Femur (tissue), 1 donor: ENCODE data around the gene ANKRD10.
"Not testable (repeated sequence)": the region's sequence is repeated elsewhere in the genome, so short reads cannot be mapped to it uniquely, and the experiment has no call there.

Experiments used
- DNase-seq: peaks from one replicate; pipeline ENCODE4 v3.0.0-alpha.2; 2017

ANKRD10 gene

GRCh38 chr13:110915057-110915873 is at the start of gene ANKRD10:
ANKRD10 (minus strand) TSS chr13:110915069; CDS start chr13:110914934, 135 bp downstream.
- DNase-seq, result peak; percentile 100

GRCh38 chr13:110964229-110965037 is 49.6 kb upstream of the ANKRD10 start:
- no peak for DNase-seq

DNA sequence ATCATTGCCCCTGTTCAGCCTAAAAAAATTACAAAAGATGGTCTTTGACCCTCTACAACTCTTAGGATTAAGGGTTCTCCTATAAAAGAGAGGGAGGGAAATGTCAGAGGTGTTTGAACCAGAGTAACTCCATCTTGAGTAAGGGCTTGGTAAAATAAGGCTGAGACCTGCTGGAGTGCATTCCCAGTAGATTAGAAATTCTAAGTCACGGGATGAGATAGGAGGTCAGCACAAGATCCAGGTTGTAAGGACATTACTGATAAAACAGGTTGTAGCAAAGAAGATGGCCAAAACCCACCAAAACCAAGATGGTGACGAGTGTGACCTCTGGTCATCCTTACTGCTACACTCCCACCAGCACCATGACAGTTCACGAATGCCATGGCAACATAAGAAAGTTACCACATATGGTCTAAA is 48.7 kb upstream of the ANKRD10 start:
- DNase-seq, result no peak

DNA sequence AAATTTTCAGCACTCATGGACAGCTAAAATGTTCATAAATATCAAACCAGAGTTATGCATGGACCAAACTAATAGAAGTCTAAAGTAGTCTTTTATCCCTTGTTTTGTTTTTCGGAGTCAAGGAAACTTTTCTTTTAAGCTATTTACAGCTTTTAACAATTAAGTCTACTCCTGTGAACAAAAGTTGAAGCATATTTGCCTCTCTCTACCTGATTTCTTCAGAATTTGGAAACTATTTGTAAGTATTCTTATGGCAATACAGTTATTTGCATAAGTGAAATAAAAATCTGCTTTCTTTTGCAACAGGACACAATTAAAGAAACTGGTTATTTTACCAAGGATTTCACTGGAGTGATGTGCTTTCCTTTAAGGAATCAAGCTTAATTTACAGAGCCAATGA is 47.1 kb upstream of the ANKRD10 start:
- DNase-seq, result no peak

- DNase-seq, result no peak
Measured at GRCh38 chr13:110960204-110960603, 45.3 kb upstream of the ANKRD10 start.

- no peak for DNase-seq
Measured at GRCh38 chr13:110957931-110958330, 43.1 kb upstream of the ANKRD10 start.

GRCh38 chr13:110957181-110957884 is 42.5 kb upstream of the ANKRD10 start:
- DNase-seq, result no peak

GRCh38 chr13:110956216-110956615 is 41.3 kb upstream of the ANKRD10 start:
- DNase-seq, result not testable (repeated sequence)

GRCh38 chr13:110955608-110956007 is 40.7 kb upstream of the ANKRD10 start:
- DNase-seq, result not testable (repeated sequence)

- DNase-seq, result peak; percentile 63
Measured at GRCh38 chr13:110955072-110955503, 40.2 kb upstream of the ANKRD10 start.

DNA sequence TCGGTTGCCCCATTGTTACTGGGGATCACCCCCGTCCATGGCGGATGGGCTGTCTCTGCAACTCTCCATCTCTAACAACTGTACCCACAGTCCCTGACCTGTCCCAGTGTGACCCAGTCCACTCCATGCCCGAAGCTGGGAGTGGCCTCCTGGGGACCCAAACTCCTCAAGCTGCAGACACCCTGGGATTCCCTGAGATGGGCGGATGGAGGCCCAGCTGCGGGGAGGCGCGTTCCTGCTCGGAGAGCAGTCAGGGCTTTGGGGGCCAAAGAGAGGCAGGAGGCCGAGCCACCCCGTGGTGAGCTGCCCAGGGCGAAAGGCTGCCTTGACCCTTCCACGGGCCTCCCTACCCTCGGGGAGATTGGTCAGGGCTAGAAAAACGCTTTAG is 39.7 kb upstream of the ANKRD10 start:
- DNase-seq, result not testable (repeated sequence)

DNA sequence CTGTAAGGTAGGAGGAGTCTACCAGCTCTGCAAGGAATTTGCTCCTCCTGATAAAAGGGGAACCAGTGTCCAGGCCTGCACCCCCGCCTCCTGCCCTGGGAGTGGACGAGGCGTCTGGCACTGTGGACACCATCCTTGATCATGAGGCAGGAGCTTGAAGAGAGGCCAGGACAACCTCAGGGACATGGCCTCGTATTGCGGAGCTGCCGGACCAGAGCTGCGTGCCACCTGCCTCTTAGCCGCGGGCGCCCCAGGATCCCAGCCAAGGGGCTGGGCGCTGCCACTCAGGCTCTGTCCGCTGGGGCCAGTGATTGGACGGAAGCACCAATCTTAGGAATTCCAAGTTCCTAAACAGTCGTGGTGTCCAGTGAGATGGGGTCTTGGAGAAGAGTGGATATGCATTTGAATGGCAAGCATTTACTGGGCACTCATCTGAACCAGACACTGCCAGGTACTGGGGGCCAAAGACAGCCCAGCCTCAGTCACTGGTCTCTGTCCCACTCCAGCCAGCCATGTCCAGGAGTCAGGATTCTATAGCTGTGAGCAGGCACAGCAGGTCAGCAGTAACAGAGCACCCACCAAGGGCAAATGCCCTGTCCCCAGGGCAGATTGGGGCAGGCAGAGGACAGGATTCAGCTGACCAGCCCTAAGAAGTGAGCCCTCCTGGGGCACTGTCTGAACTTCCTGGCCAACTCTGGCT is 39.1 kb upstream of the ANKRD10 start:
- no peak for DNase-seq

DNA sequence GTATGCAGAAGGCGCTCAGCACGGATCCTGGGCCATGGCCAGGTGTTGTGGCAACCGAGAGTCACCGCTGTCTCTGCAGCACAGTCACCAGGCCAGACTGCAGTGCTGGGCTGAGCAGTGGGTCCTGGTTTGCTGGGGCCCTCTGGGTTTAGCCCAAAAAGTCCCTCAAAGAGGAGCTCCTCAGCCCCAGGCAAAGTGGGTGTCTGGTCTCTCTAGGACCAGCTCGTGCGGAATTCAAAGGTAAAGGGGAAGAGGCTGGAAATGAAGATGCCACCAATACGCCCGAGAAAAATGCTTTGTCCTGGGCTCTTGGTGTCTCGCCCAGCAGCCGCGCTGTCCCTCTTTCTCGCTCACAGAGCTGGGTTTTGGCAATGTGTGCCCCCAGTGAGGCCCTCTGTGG is 38.5 kb upstream of the ANKRD10 start:
- DNase-seq, result no peak

- DNase-seq, result not testable (repeated sequence)
Measured at GRCh38 chr13:110952135-110952534, 37.3 kb upstream of the ANKRD10 start.

- no peak for DNase-seq
Measured at GRCh38 chr13:110950819-110951570, 36.1 kb upstream of the ANKRD10 start.

- no peak for DNase-seq
Measured at GRCh38 chr13:110950356-110950755, 35.5 kb upstream of the ANKRD10 start.

- no peak for DNase-seq
Measured at GRCh38 chr13:110949628-110950027, 34.8 kb upstream of the ANKRD10 start.

DNA sequence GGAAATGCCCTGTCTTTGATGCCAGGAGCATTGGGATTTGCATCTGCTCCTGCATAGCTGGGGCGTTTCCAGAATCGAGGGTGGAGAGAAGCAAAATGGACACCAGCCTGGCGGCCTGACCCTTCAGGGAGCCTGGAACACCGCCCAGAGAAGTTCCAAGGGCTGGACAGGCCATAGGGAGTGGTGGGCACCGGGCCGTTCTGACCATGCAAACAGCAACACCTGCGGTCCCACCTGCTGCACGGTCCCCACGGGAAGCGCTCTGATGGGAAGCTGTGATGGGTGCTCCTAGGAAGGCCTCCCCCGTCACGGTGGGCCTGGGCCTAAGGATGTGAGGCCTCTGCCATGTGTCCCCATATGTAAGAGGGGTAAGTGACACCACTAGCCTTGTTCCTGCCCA is 34.2 kb upstream of the ANKRD10 start:
- DNase-seq, result no peak

DNA sequence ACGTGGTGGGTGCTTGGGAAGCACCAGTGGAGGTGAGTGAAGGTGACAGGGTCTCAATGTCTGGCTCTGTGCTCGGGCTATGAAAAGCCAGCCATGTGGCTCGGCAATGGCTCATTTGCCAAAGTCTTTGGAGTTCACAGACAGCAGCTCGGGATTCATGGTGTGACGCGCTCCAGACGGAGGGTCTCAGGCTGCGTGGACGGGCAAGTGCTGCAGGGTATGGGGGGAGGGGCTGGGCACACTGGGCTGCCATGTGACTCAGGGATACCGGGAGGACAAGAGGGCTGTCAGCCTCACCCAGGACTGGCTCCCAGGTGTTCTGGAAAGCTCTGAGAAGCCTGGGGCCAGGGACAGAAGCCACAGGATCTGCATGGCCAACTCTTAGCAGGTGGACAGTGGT is 32.5 kb upstream of the ANKRD10 start:
- not testable (repeated sequence) for DNase-seq

DNA sequence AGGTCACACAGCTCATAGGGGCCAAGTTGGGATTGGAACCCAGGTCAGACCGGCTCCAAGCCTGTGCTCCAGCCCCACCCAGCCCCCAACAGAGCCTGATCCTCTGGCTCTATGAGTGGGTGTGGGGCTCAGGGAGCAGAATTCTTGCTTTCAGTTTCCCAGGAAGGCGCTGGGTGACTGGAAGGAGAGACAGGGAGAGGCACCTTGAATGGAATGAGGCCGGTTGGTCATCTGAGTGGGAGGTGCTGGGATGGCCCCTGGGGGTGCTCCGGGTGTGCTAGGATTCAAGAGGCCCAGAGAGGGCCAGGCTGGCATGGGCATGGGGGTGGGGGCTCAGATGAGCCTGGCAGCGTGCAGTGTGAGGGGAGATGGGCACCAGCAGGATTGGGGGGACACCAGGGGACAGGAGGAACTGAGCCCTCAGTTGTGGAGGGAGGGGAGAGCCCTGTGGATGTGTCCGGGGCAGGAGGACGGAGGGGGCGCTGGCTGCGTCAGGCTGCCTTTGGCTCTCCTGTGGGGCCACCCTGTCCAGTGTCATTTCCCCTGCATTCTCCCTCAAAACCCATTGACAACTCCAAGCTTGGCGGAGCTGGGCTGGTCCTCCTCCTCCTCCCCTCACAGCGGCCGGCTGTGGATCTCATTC is 31.2 kb upstream of the ANKRD10 start:
- DNase-seq, result no peak
